Esophagus (tissue), 2 donors: ENCODE measurements around the gene PRSS57. TPM values are rescaled to one million over a fixed set of nuclear protein-coding genes. Genes with fewer than 3 reads are reported as not detected.

Experiments used
- H3K27ac ChIP-seq, 2 donors: one replicate each; pipeline ENCODE4 v1.5.1; 2013; ENCODE audit warnings: low read depth in 2 of 2, mild to moderate bottlenecking in 2 of 2, inconsistent platforms in 1 of 2, low read length in 1 of 2, moderate library complexity in 1 of 2
- H3K27me3 ChIP-seq, 2 donors: one replicate each; pipeline ENCODE4 v1.6.1; 2013; ENCODE audit warnings: low read length in 2 of 2, control low read depth in 1 of 2, mild to moderate bottlenecking in 1 of 2; ENCODE audit not compliant: insufficient read depth in 2 of 2, control insufficient read depth in 1 of 2
- H3K36me3 ChIP-seq, 2 donors: one replicate each; pipeline ENCODE4 v1.6.1; 2013; ENCODE audit warnings: low read length in 1 of 2; ENCODE audit not compliant: control insufficient read depth in 2 of 2, insufficient read depth in 2 of 2
- H3K4me1 ChIP-seq, 2 donors: one replicate each; pipeline ENCODE4 v1.6.1; 2013; ENCODE audit warnings: low read length in 1 of 2; ENCODE audit not compliant: control insufficient read depth in 2 of 2, insufficient read depth in 2 of 2
- H3K4me3 ChIP-seq, 2 donors: one replicate each; pipeline ENCODE4 v1.5.1; 2013; ENCODE audit warnings: low read length in 2 of 2, mild to moderate bottlenecking in 2 of 2, low read depth in 1 of 2, moderate library complexity in 1 of 2
- H3K9me3 ChIP-seq, 2 donors: one replicate each; pipeline ENCODE4 v1.6.1; 2013; ENCODE audit warnings: mild to moderate bottlenecking in 2 of 2, low read depth in 1 of 2, low read length in 1 of 2, moderate library complexity in 1 of 2; ENCODE audit not compliant: control insufficient read depth in 2 of 2, insufficient read depth in 1 of 2
- WGBS, 2 donors: extraction: QIAGEN DNeasy Blood & Tissue Kit; methylation state at CpG; one replicate each; pipeline ENCODE4 v1.1.7; 2013; 5-methylcytosine and 5-hydroxymethylcytosine counted together
- polyA plus RNA-seq, 2 donors: library from polyadenylated mRNA; stranded (reverse); fragments of 200-250 nt; gene quantifications; one replicate each; pipeline ENCODE4 v1.2.3, GENCODE V29; 2013
- donor health status: healthy with polysubstance abuse.
- donor health status: Bipolar disorder and iron deficiency.

The PRSS57 gene
- polyA plus RNA-seq, 2 donors, result not detected

- no peaks in the 10 kb centered on the region for H3K36me3 ChIP-seq
- H3K4me1 ChIP-seq, result peaks cover 0 to 5% of the 10 kb centered on the region in 2 donors
- no peaks in the 10 kb centered on the region for H3K27me3 ChIP-seq
- no peaks in the 10 kb centered on the region for H3K9me3 ChIP-seq
- no peak overlapping the region for H3K4me3 ChIP-seq
- H3K27ac ChIP-seq, result no peak overlapping the region
- 79 to 83% methylated on average over 13 of the region's 13 CpGs for WGBS, 2 donors
Observed at GRCh38 chr19:723247-723646, 28.0 kb upstream of the PRSS57 start.

GRCh38 chr19:722553-723101 lies 27.4 kb upstream of the PRSS57 start:
- H3K27me3 ChIP-seq, result no peaks in the 10 kb centered on the region

GRCh38 chr19:720345-721160 lies 25.3 kb upstream of the PRSS57 start:
- Histone ChIP-seq H3K36me3 (no peaks in the 10 kb centered on the region), H3K27ac (no peak overlapping the region), H3K9me3 (peaks cover 0 to 3% of the 10 kb centered on the region in 2 donors), H3K27me3 (no peaks in the 10 kb centered on the region), H3K4me3 (no peak overlapping the region), H3K4me1 (peaks cover 0 to 5% of the 10 kb centered on the region in 2 donors)
- WGBS, 2 donors, result 36 to 46% methylated on average over 32 to 54 of the region's 58 CpGs

More at GRCh38 chr19:722553-723101, 27.4 kb upstream of the PRSS57 start:
- Histone ChIP-seq H3K9me3 (no peaks in the 10 kb centered on the region), H3K4me1 (peaks cover 0 to 5% of the 10 kb centered on the region in 2 donors), H3K27ac (no peak overlapping the region), H3K36me3 (no peaks in the 10 kb centered on the region), H3K4me3 (no peak overlapping the region)
- 60% methylated on average over 17 of the region's 17 CpGs for WGBS, 2 donors

GRCh38 chr19:719636-720344 lies 24.5 kb upstream of the PRSS57 start:
- 15 to 32% methylated on average over 42 to 79 of the region's 79 CpGs for WGBS, 2 donors
- Histone ChIP-seq H3K27me3 (no peaks in the 10 kb centered on the region), H3K4me3 (no peak overlapping the region)

GRCh38 chr19:718991-719512 lies 23.8 kb upstream of the PRSS57 start:
- 18 to 38% methylated on average over 43 to 54 of the region's 54 CpGs for WGBS, 2 donors
- Histone ChIP-seq H3K27ac (peak overlapping the region; percentile 2 to 3), H3K4me1 (peaks cover 0 to 5% of the 10 kb centered on the region in 2 donors), H3K4me3 (no peak overlapping the region), H3K9me3 (peaks cover 0 to 7% of the 10 kb centered on the region in 2 donors), H3K27me3 (no peaks in the 10 kb centered on the region), H3K36me3 (no peaks in the 10 kb centered on the region)

More at GRCh38 chr19:719636-720344, 24.5 kb upstream of the PRSS57 start:
- Histone ChIP-seq H3K36me3 (no peaks in the 10 kb centered on the region), H3K4me1 (peaks cover 0 to 5% of the 10 kb centered on the region in 2 donors), H3K9me3 (peaks cover 0 to 7% of the 10 kb centered on the region in 2 donors), H3K27ac (peak overlapping the region in 1 of 2 donors; percentile 27)

GRCh38 chr19:718251-718951 lies 23.1 kb upstream of the PRSS57 start:
- H3K4me1 ChIP-seq, result peaks cover 0 to 5% of the 10 kb centered on the region in 2 donors
- no peaks in the 10 kb centered on the region for H3K36me3 ChIP-seq
- 56 to 61% methylated on average over 23 of the region's 23 CpGs for whole genome bisulfite sequencing, 2 donors
- H3K27me3 ChIP-seq, result no peaks in the 10 kb centered on the region
- H3K27ac ChIP-seq, result peak overlapping the region; percentile 2 to 26
- no peak overlapping the region for H3K4me3 ChIP-seq
- H3K9me3 ChIP-seq, result peaks cover 0 to 7% of the 10 kb centered on the region in 2 donors

- H3K36me3 ChIP-seq, result no peaks in the 10 kb centered on the region
- no peaks in the 10 kb centered on the region for H3K27me3 ChIP-seq
- peaks cover 0 to 7% of the 10 kb centered on the region in 2 donors for H3K9me3 ChIP-seq
- WGBS, 2 donors, result 94 to 97% methylated on average over 3 of the region's 3 CpGs
- no peak overlapping the region for H3K4me3 ChIP-seq
- peaks cover 0 to 5% of the 10 kb centered on the region in 2 donors for H3K4me1 ChIP-seq
- no peak overlapping the region for H3K27ac ChIP-seq
Observed at GRCh38 chr19:715347-715746, 20.1 kb upstream of the PRSS57 start.

GRCh38 chr19:711254-711653 lies 16.0 kb upstream of the PRSS57 start:
- Histone ChIP-seq H3K27me3 (peaks cover 0 to 3% of the 10 kb centered on the region in 2 donors), H3K9me3 (peaks cover 0 to 9% of the 10 kb centered on the region in 2 donors), H3K36me3 (no peaks in the 10 kb centered on the region), H3K4me3 (no peak overlapping the region), H3K4me1 (peaks cover 0 to 7% of the 10 kb centered on the region in 2 donors), H3K27ac (no peak overlapping the region)
- WGBS, 2 donors, result 75 to 76% methylated on average over 8 of the region's 8 CpGs

- peaks cover 0 to 9% of the 10 kb centered on the region in 2 donors for H3K9me3 ChIP-seq
- H3K4me1 ChIP-seq, result peaks cover 0 to 7% of the 10 kb centered on the region in 2 donors
- H3K27ac ChIP-seq, result peak overlapping the region in 1 of 2 donors; percentile 39
- no peak overlapping the region for H3K4me3 ChIP-seq
- H3K27me3 ChIP-seq, result peaks cover 0 to 3% of the 10 kb centered on the region in 2 donors
- no peaks in the 10 kb centered on the region for H3K36me3 ChIP-seq
- 45 to 46% methylated on average over 21 of the region's 21 CpGs for whole genome bisulfite sequencing, 2 donors
Observed at GRCh38 chr19:710767-711166, 15.5 kb upstream of the PRSS57 start.
